Measurements from ENCODE around the gene IPP.

DNA sequence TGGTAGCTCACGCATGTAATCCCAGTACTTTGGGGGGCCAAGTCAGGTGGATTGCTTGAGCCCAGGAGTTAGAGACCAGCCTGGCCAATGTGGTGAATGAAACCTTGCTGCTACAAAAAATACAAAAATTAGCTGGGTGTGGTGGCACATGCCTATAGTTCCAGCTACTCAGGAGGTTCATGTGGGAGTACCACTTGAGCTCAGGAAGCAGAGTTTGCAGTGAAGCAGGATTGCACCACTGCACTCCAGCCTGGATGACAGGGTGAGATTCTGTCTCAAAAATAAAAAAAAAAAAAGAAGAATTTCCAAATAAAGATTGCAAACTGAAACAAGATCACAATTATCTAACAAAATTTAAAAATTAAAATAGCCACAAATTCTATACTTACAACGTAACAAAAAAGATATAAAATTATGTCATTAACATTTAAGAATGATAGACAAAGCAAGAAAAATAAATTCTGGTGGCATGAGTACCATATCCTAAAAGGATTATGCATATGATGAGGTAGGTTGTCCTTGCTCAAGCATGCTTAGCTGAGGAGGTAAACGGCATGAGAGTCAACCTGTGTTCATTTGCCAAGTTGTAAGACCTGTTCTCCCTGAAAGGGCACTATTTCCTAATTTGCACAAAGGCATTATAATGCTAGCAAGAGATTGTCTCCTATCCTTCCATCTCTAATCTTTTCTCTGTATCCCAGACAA, 20.2 kb downstream of the IPP start:
- TF ChIP-seq, protein P1, sequence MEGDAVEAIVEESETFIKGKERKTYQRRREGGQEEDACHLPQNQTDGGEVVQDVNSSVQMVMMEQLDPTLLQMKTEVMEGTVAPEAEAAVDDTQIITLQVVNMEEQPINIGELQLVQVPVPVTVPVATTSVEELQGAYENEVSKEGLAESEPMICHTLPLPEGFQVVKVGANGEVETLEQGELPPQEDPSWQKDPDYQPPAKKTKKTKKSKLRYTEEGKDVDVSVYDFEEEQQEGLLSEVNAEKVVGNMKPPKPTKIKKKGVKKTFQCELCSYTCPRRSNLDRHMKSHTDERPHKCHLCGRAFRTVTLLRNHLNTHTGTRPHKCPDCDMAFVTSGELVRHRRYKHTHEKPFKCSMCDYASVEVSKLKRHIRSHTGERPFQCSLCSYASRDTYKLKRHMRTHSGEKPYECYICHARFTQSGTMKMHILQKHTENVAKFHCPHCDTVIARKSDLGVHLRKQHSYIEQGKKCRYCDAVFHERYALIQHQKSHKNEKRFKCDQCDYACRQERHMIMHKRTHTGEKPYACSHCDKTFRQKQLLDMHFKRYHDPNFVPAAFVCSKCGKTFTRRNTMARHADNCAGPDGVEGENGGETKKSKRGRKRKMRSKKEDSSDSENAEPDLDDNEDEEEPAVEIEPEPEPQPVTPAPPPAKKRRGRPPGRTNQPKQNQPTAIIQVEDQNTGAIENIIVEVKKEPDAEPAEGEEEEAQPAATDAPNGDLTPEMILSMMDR (IDR thresholded peaks at IDR 0.05 in 4 of 5, conservative IDR thresholded peaks at IDR 0.05 in 1 of 5): no peak
- TF ChIP-seq POLR2A (IDR thresholded peaks at IDR 0.05): no peak

All from gastrocnemius medialis (tissue), 4 donors.